ENCODE data around the gene DDX54.

The DDX54 gene

GRCh38 chr12:113130457-113131135 is 54.7 kb downstream of the DDX54 start:
- TF ChIP-seq, protein P1, sequence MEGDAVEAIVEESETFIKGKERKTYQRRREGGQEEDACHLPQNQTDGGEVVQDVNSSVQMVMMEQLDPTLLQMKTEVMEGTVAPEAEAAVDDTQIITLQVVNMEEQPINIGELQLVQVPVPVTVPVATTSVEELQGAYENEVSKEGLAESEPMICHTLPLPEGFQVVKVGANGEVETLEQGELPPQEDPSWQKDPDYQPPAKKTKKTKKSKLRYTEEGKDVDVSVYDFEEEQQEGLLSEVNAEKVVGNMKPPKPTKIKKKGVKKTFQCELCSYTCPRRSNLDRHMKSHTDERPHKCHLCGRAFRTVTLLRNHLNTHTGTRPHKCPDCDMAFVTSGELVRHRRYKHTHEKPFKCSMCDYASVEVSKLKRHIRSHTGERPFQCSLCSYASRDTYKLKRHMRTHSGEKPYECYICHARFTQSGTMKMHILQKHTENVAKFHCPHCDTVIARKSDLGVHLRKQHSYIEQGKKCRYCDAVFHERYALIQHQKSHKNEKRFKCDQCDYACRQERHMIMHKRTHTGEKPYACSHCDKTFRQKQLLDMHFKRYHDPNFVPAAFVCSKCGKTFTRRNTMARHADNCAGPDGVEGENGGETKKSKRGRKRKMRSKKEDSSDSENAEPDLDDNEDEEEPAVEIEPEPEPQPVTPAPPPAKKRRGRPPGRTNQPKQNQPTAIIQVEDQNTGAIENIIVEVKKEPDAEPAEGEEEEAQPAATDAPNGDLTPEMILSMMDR (conservative IDR thresholded peaks at IDR 0.05), result no peak
- no peak overlapping the region for H3K27ac ChIP-seq

DNA sequence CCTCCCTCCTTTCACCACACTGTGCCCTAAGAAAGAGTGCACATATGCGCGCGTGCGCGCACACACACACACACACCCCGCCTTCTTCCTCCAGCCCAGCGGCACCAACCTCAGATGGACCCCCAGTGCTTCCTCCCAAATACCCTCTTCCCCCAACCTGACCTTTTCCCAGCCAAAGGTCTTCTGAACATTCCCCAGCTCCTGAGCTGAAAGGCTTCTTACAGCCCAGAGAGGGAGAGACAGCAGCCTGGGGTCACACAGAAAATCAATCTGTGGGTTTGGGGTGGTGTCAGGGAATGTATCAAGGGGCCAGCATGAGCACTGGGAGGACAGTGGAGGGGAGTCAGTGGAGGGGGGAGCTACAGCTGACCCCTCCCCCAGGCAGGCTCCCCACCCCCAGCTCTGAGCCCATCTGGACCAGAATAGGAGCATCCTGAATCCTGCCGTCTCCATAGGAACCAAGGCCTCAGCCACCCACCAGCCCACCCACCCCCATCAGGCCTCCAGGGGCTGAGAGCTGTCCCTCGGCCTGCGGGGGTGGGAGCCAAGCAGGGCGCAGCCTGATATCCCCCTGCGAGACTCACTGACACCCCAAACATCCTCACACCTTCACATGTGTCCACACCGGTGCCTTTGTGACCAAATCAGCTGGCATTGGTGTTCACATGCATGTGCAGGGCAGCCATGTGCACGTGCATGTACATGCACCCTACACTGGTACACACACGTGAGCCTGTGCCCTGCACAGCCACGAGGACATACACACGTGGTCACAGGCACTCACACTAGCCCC is 55.4 kb downstream of the DDX54 start:
- TF ChIP-seq, protein P1 (conservative IDR thresholded peaks at IDR 0.05), result no peak
- H3K27ac ChIP-seq, result no peak overlapping the region

DNA sequence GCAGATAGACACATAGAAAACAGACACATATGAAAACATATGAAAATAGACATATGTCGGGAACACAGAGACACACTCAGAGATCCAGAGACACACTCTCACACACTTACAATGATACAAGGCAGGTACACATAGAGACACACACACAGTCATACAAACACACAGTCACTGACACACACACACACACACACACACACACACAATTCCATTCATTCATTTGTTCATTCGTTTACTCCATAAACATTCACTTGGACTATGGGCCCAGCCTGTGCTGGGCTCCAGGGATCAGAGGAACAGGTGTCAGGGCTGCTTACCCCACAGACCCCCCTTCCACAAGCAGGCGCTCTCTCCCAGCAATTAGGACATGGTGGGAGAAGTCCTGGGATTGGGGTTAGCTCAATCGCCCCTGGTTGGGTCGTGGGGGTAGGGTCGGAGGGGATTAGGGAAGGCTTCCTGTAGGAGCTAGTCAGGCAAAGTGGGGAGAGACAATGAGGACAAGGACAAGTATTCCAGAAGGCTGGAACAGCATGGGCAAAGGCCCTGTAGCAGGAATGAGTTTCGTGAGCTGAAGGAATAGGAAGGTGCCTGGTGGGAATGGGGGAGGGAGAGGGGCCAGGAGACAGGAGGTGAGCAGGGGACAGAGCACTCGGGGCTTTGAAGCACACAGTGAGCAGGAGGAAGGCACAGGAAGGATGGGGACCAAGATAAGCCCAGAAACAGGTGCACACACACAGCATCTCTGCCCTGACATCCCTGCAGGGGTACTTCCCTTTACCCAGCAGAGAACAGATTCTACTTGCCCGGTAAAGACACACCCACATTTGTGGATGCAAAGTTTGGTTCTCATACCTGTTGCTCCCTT is 56.2 kb downstream of the DDX54 start:
- TF ChIP-seq, protein P1 (conservative IDR thresholded peaks at IDR 0.05), result no peak
- no peak overlapping the region for H3K27ac ChIP-seq

DNA sequence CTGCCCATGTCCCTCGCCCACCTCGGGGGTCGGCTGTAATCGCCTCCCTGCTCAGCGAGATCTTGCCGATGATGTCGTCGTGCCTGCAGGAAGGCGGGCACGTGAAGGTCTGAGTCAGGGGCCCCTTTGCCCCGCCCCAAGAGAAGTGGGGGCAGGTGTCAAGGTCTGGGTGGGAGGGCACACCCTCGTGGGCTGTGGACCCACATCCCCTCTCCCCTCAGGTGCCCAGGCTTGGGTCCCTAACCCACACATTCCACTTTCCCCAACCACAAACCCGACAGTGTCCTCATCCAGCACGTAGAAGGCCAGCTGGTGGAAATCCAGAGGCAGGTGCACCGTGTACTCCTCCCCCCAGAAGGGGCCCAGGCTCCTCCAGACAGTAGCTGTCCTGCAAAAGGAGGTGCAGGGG is 57.5 kb downstream of the DDX54 start:
- TF ChIP-seq, protein P1 (conservative IDR thresholded peaks at IDR 0.05), result no peak
- no peak overlapping the region for H3K27ac ChIP-seq

DNA sequence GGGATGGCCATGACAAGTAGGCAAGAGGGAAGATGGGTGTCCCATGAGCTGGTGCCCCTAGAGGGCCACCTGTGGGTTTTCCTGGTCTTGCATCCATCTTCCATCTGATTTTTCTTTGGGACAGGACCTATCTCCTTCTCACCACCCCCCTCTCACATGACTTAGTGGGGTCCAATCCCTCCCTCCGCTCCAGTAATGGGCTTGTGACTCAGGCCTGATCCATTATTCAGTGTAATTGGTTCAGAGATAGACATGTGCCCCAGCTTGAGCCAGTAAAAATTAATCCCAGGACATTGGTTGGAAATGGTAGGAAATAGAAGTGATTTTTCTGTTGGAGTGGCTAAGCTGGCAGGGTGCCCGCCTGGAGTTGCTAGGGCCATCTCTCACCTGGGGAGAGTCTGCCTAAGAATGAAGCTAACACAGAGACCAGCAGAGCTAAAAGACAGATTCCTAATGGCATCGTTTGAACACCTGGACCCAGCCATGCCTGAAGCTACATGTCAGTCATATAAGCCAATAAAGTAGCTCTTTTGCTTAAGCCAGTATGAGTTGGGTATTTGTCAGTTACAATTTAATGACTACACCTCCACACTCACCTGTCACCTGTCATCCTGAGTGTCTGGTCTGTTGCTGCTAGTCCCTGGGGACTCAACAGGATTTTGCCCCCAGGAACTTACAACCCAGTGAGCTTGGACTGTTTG is 64.5 kb downstream of the DDX54 start:
- H3K27ac ChIP-seq, result no peak overlapping the region
- TF ChIP-seq, protein P1 (conservative IDR thresholded peaks at IDR 0.05), result no peak

GRCh38 chr12:113119980-113120669 is 65.2 kb downstream of the DDX54 start:
- no peak overlapping the region for H3K27ac ChIP-seq

More at GRCh38 chr12:113119980-113120669, 65.2 kb downstream of the DDX54 start:
- TF ChIP-seq, protein P1 (conservative IDR thresholded peaks at IDR 0.05), result no peak

Measured in VCaP (cell line).